H1 (cell line): ENCODE data around the gene ST14.

Experiments used
- CTCF ChIP-seq, 3 experiments: IDR thresholded peaks; 1 replicate in 2 of 3; 2 replicates in 1 of 3; pipeline versions ENCODE4 v1.5.1 to v1.6.1; 2011; ENCODE audit warnings: low read length in 3 of 3, mild to moderate bottlenecking in 3 of 3, inconsistent platforms in 2 of 3, low read depth in 1 of 3, moderate library complexity in 1 of 3; ENCODE audit not compliant: insufficient read depth in 1 of 3; ENCODE audit errors: control extremely low read depth in 1 of 3
- E2F6 ChIP-seq: IDR thresholded peaks from 2 replicates; pipeline ENCODE4 v1.6.1; 2012; ENCODE audit warnings: inconsistent platforms
- EZH2 ChIP-seq: fragments of 200-600 bp; sonication (generic); IDR thresholded peaks from 2 replicates; pipeline ENCODE4 v1.7.1; 2012; ENCODE audit warnings: low read depth, mild to moderate bottlenecking, moderate library complexity, low read length, inconsistent platforms; ENCODE audit not compliant: severe bottlenecking
- JUN ChIP-seq: IDR thresholded peaks from 2 replicates; pipeline ENCODE4 v1.6.1; 2011; ENCODE audit warnings: low read depth, mild to moderate bottlenecking, improper control_type of control experiment, low read length
- KDM5A ChIP-seq: fragments of 200-600 bp; IDR thresholded peaks from 2 replicates; pipeline ENCODE4 v1.7.1; 2012; ENCODE audit warnings: mild to moderate bottlenecking, low read length, inconsistent platforms, mixed read lengths
- MAX ChIP-seq: IDR thresholded peaks from 2 replicates; pipeline ENCODE4 v1.6.1; 2012; ENCODE audit warnings: inconsistent platforms
- POLR2A ChIP-seq, 2 experiments: IDR thresholded peaks; 1 replicate in 1 of 2; 2 replicates in 1 of 2; pipeline ENCODE4 v1.6.1; 2011; ENCODE audit warnings: low read depth in 2 of 2, low read length in 2 of 2, mild to moderate bottlenecking in 2 of 2; ENCODE audit errors: control extremely low read depth in 1 of 2
- SP2 ChIP-seq: IDR thresholded peaks from 2 replicates; pipeline ENCODE4 v1.6.1; 2012; ENCODE audit warnings: mild to moderate bottlenecking, low read length, inconsistent platforms
- TAF1 ChIP-seq: IDR thresholded peaks from 2 replicates; pipeline ENCODE4 v1.6.1; 2011; ENCODE audit warnings: mild to moderate bottlenecking, low read depth, low read length

- TF ChIP-seq CTCF (IDR thresholded peaks at IDR 0.05; ENCODE audit: control extremely low read depth in 1 of 3, insufficient read depth in 1 of 3, low read depth in 1 of 3, low read length in 3 of 3) (no peak), JUN (no peak), EZH2 (no peak), MAX (no peak), KDM5A (no peak), POLR2A (IDR thresholded peaks at IDR 0.05; ENCODE audit: control extremely low read depth in 1 of 2, low read depth in 2 of 2, low read length in 2 of 2) (no peak), SP2 (no peak), E2F6 (no peak), TAF1 (no peak)
Observed at GRCh38 chr11:130170345-130170744, 10.8 kb downstream of the ST14 start.
